Breast epithelium (tissue), 4 donors: Measurements from ENCODE around the gene IL20. TPM values are rescaled to one million over a fixed set of nuclear protein-coding genes. Genes with fewer than 3 reads are reported as not detected.

Source experiments
- DNase-seq, 2 donors: peaks; one replicate each; pipeline ENCODE4 v3.0.0-alpha.2; 2019; ENCODE audit warnings: low spot score in 2 of 2
- H3K27ac ChIP-seq, 2 donors: fragments of 200-600 bp; sonication (generic) in 1 of 2; one replicate each; pipeline ENCODE4 v1.5.1; 2016 to 2019; ENCODE audit warnings: mild to moderate bottlenecking in 1 of 2
- H3K27me3 ChIP-seq, 2 donors: fragments of 200-600 bp; sonication (generic) in 1 of 2; one replicate each; pipeline versions ENCODE4 v1.5.1 to v1.6.0; 2017 to 2019; ENCODE audit warnings: control low read depth in 1 of 2, mild to moderate bottlenecking in 1 of 2
- H3K36me3 ChIP-seq: fragments of 200-600 bp; one replicate; pipeline ENCODE4 v1.5.1; 2019
- H3K4me1 ChIP-seq, 2 donors: fragments of 200-600 bp; sonication (generic); one replicate each; pipeline ENCODE4 v1.5.1; 2016 to 2019; ENCODE audit warnings: control low read depth in 1 of 2
- H3K4me3 ChIP-seq, 3 donors: fragments of 200-600 bp; sonication (generic); 1 replicate in 2 of 3; 2 replicates in 1 of 3; pipeline ENCODE4 v1.5.1; 2016 to 2019; ENCODE audit warnings: mild to moderate bottlenecking in 3 of 3, moderate library complexity in 2 of 3
- H3K9me3 ChIP-seq, 2 donors: fragments of 200-600 bp; sonication (generic) in 1 of 2; one replicate each; pipeline ENCODE4 v1.5.1; 2016 to 2019; ENCODE audit warnings: control low read depth in 1 of 2
- CTCF ChIP-seq, 3 donors: fragments of 450-650 bp; IDR thresholded peaks; one replicate each; pipeline ENCODE4 v1.5.1; 2016 to 2017; ENCODE audit warnings: antibody characterized with exemption in 3 of 3, mild to moderate bottlenecking in 3 of 3, moderate library complexity in 3 of 3
- POLR2A ChIP-seq: fragments of 450-650 bp; IDR thresholded peaks from one replicate; pipeline ENCODE4 v1.6.1; 2016; ENCODE audit warnings: antibody characterized with exemption, mild to moderate bottlenecking, moderate library complexity
- POLR2AphosphoS5 ChIP-seq, 3 donors: sonication (generic); formaldehyde crosslinking; IDR thresholded peaks; one replicate each; pipeline ENCODE4 v1.6.1; 2017; ENCODE audit warnings: antibody characterized with exemption in 3 of 3
- intact Hi-C: fragments of 100-400 bp; cut with DNase I; formaldehyde crosslinking; loops from one replicate; pipeline ENCODE4 v1.15.1; 2023; ENCODE audit warnings: low total_unique reads
- total RNA-seq, 3 donors: library from RNA; depleted of rRNA; stranded (reverse); fragments of >200 nt; gene quantifications; one replicate each; pipeline ENCODE4 v1.1.0, GENCODE V29; 2016

The IL20 gene
- total RNA-seq, 3 donors from 2014 or later = 1.5 TPM; not detected in 2

GRCh38 chr1:206855859-206856258, 9.6 kb upstream of the IL20 start:
- H3K36me3 ChIP-seq = no peaks in the 10 kb centered on the region
- H3K4me3 ChIP-seq = no peak overlapping the region
- H3K27me3 ChIP-seq = no peaks in the 10 kb centered on the region
- H3K4me1 ChIP-seq = no peaks in the 10 kb centered on the region
- no peak overlapping the region for H3K27ac ChIP-seq
- no peak for DNase-seq
- TF ChIP-seq POLR2AphosphoS5 (IDR thresholded peaks at IDR 0.05) (no peak), CTCF (IDR thresholded peaks at IDR 0.05) (no peak), POLR2A (no peak)
- intact Hi-C loops = no loop called here
- H3K9me3 ChIP-seq = peaks cover 0 to 5% of the 10 kb centered on the region in 2 donors

- intact Hi-C loops = no loop called here
- no peak overlapping the region for H3K4me3 ChIP-seq
- DNase-seq = no peak
- no peak for TF ChIP-seq CTCF (IDR thresholded peaks at IDR 0.05)
- no peak for TF ChIP-seq POLR2A
- no peak for TF ChIP-seq POLR2AphosphoS5 (IDR thresholded peaks at IDR 0.05)
- H3K27ac ChIP-seq = no peak overlapping the region
- no peaks in the 10 kb centered on the region for H3K27me3 ChIP-seq
- peaks cover 0 to 5% of the 10 kb centered on the region in 2 donors for H3K9me3 ChIP-seq
- H3K36me3 ChIP-seq = no peaks in the 10 kb centered on the region
- no peaks in the 10 kb centered on the region for H3K4me1 ChIP-seq
These were observed 8.6 kb upstream of the IL20 start for GRCh38 chr1:206856674-206857464.

GRCh38 chr1:206859082-206859521, 6.3 kb upstream of the IL20 start:
- Histone ChIP-seq H3K9me3 (no peaks in the 10 kb centered on the region), H3K27ac (no peak overlapping the region), H3K27me3 (no peaks in the 10 kb centered on the region), H3K4me3 (no peak overlapping the region), H3K36me3 (no peaks in the 10 kb centered on the region), H3K4me1 (no peaks in the 10 kb centered on the region)
- TF ChIP-seq CTCF (IDR thresholded peaks at IDR 0.05) (no peak), POLR2AphosphoS5 (IDR thresholded peaks at IDR 0.05) (no peak), POLR2A (no peak)
- intact Hi-C loops = no loop called here
- DNase-seq = no peak

- Histone ChIP-seq H3K4me1 (no peaks in the 10 kb centered on the region), H3K4me3 (no peak overlapping the region), H3K9me3 (no peaks in the 10 kb centered on the region), H3K27ac (no peak overlapping the region), H3K27me3 (no peaks in the 10 kb centered on the region), H3K36me3 (no peaks in the 10 kb centered on the region)
- intact Hi-C loops = no loop called here
- no peak for DNase-seq
- no peak for TF ChIP-seq POLR2A
- no peak for TF ChIP-seq POLR2AphosphoS5 (IDR thresholded peaks at IDR 0.05)
- no peak for TF ChIP-seq CTCF (IDR thresholded peaks at IDR 0.05)
These were observed 5.3 kb upstream of the IL20 start for GRCh38 chr1:206860165-206860564.

- no peak for DNase-seq
- H3K9me3 ChIP-seq = no peaks in the 10 kb centered on the region
- TF ChIP-seq POLR2A = no peak
- TF ChIP-seq CTCF (IDR thresholded peaks at IDR 0.05) = no peak
- no peak for TF ChIP-seq POLR2AphosphoS5 (IDR thresholded peaks at IDR 0.05)
- no peaks in the 10 kb centered on the region for H3K27me3 ChIP-seq
- H3K4me1 ChIP-seq = no peaks in the 10 kb centered on the region
- H3K4me3 ChIP-seq = no peak overlapping the region
- H3K27ac ChIP-seq = no peak overlapping the region
- intact Hi-C loops = no loop called here
- no peaks in the 10 kb centered on the region for H3K36me3 ChIP-seq
These were observed 2.2 kb upstream of the IL20 start for GRCh38 chr1:206863266-206863665.
